Breast epithelium (tissue), 3 donors: Measurements from ENCODE around the gene INMT.

Source experiments
- CTCF ChIP-seq, 3 donors: fragments of 450-650 bp; IDR thresholded peaks; one replicate each; pipeline ENCODE4 v1.5.1; 2016 to 2017; ENCODE audit warnings: antibody characterized with exemption in 3 of 3, mild to moderate bottlenecking in 3 of 3, moderate library complexity in 3 of 3
- POLR2A ChIP-seq: fragments of 450-650 bp; IDR thresholded peaks from one replicate; pipeline ENCODE4 v1.6.1; 2016; ENCODE audit warnings: antibody characterized with exemption, mild to moderate bottlenecking, moderate library complexity
- POLR2AphosphoS5 ChIP-seq, 3 donors: sonication (generic); formaldehyde crosslinking; IDR thresholded peaks; one replicate each; pipeline ENCODE4 v1.6.1; 2017; ENCODE audit warnings: antibody characterized with exemption in 3 of 3

GRCh38 chr7:30732606-30733005 lies 19.3 kb upstream of the INMT start:
- no peak for TF ChIP-seq POLR2A
- TF ChIP-seq POLR2AphosphoS5 (IDR thresholded peaks at IDR 0.05): no peak
- no peak for TF ChIP-seq CTCF (IDR thresholded peaks at IDR 0.05)
